HG03103 (cell line): ENCODE measurements around the gene KIF5C.

Experiments
- ATAC-seq: cut with Tn5 transposase; IDR thresholded peaks from one replicate; pipeline ENCODE4 v1.9.1; 2021; ENCODE audit warnings: low read depth; ENCODE audit not compliant: unreplicated experiment

KIF5C gene

DNA sequence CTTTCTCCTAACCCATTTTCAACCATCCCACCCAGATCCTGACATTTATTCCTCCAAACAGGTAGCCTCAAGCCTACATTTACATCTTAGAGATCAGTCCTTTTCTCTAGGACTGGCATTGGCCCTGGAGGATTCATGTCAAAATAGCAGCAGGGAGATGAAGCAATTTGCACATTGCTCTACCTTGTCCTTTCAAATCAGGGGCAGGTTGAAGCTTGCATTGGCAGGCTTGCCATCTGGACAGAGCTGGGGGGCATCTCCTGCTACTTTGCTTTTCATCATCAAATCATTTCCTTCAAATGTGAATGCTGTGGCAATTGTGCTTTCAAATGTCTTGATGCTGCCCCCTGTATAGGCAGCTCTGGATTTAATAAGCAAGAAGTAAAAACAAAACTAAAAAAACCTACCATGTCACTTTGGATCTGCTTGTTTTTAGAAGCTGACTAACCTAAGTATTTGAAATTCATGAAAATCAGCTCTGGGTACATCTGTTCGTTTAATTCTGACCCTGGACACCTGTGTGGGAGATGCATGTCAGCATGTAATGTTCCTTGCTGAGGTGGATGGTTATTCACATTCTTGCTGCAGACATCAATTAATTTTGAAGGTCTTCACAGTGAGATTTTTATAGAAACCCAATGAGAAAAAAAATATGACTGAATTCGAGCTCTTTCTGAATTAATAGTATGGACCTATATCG lies 47.9 kb downstream of the KIF5C start:
- ATAC-seq: no peak

DNA sequence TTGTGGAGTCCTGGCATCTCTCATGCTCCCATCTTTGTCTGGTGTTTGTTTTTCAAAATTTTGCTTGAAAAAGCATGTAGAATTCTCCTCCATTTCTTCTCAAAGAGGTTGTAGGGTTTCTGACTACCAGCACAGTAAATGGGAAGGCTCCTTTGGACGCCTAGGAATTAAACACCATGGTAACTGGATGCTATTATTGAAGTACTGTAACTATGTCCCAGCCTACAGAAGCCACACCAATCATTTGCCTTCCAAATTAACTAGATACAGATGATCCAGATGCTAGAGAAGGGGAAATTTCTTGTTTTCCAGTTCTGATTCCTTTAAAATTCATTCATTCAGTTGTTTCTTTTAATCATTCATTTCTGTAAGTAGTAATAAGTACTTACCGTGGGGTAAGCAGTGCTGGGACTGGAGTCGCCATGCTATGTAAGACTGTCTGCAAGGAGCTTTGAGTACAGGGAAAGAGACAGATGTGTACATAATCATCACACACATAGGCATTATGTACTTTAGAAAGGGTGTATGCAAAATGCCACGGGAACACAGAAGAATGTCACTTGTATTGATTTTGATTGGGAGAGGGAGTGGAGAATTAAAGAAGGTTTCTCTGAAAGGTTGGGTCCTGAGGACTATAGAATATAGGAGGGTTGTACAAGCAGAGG lies 49.6 kb downstream of the KIF5C start:
- no peak for ATAC-seq

DNA sequence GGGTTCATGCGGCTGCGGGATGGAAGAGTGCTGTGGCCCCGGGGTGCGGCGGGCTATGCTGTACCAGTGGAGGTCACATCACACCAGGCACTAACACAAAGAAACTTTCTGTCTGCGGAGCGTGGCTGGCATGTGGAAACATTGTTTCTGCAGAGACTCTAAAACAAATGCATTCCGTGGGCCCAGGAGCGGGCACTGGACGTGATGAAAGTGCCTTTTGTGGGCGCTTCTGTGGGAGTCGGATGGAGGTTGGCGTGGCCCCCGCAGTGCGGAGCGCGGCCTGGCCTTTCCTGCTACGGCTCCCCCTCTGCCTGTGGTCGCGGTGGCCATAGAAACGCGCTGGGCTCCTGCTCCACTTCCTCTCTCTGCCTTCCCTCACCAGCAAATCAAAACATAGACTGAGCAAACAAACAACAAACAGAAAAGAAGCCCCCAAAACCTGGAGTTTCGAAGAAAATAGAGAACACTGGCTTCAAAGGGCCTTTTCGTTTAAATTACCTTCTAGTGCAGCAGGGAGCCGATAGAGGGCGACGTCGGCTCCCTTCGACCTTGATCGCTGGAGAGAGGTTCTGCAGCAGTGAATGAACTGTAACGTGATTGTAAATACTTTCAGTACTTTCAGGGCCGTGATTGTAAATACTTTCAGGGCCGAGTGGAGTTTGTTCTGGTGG lies 51.4 kb downstream of the KIF5C start:
- ATAC-seq: peak; percentile 68

DNA sequence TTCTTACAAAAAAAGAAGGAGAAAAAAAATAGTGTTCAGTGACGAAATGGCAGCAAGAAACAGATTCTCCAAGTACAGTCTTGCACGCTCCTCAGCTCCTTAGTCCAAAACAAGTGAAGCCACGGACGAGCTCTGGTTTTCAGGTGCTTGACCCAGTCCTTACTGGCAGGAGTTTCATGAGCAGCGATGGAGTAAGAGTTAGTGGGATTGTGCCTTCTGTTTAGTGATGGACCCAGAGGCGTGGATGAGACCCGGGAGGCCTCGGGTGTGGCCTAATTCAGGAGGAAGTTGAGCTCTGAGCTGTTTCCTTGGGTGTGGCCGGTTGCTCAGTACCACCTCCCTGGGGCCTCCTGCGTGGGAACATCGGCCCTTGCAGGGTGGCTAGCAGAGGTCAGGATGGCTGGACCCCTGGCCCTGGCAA lies 52.0 kb downstream of the KIF5C start:
- ATAC-seq: peak; percentile 68

DNA sequence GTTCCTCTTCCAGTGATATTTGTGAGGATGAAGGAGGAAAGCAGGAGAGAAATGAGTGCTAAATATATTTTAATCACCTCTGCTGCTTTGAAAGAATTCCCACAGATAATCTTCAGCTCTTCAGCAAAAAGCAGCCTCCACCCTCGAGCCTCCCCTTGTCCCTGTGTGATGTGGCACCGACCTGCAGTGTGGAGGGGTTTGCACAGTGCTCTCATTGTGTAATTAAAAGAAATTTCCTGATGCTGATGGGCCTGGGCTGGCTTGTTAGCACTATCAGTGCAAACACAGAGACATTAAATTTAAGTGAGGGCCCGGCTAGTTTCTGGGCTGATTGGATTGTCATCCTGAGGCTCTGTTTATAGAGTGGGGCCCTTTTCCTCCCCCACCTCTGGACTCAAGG lies 53.4 kb downstream of the KIF5C start:
- ATAC-seq: no peak

DNA sequence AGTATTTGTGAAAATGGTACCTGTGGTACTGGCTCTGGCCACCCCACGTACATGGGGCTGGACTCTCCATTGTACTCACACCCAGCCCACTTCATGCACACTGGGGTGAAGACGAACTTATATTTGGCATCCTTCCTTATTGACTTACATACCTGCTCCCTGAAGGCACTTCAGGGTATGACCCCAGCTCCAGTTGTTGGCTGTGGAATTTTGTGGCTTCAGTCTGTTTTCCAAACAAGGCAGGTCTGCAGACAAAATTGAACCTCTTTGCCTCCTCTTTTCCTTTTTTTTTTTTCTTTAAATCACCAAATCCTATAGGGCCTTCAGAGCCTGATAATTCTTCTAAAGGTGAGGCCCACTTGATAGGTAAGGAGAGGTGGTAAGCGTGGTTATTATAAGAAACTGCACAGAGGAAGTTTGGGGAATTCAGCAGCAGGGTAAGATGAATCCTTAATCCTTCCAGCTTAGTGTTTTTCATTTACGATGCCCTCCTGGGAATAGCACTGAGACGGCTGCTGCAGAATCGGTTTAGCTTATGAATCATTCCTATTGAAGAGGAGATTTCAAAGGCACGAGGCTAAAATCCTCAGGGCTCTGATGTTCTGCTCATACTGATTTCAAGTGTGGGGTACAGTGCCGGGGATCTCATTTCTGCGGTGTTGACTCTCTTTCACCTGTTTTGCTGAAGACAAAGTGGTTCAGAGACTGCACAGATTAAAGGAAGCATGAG lies 55.2 kb downstream of the KIF5C start:
- no peak for ATAC-seq

DNA sequence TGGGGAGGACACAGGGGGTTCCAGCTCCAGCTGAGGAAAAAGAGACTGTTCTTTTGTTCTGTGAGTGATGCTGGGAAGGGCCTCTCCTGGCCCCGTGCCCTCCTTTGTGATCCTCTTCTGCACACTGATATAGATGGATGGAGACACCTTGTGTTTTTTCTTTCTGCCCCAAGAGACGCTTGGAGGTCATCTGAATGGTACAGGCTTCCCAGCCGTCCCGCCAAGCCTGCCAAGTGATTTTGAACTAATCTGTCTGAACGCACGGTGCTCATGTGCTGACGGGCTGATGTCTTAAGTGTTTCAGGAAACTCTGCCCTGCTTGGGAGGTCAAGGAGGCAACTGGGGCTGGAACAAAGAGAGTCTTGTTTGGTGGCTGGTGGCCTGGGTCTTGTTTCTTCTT lies 57.5 kb downstream of the KIF5C start:
- ATAC-seq: no peak

DNA sequence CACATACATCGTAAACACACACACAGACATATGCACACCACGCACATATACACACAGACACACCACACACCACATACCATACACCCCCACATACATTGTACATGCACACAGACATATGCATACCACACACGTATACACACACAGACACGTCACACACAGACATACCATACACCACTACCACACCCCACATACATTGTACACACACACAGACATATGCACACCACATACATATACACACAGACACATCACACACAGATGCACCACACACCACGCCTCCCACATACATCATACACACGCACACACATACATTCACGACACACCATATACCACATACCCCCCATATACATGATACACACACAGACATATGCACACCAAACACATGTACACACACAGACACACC lies 58.4 kb downstream of the KIF5C start:
- ATAC-seq: no peak

DNA sequence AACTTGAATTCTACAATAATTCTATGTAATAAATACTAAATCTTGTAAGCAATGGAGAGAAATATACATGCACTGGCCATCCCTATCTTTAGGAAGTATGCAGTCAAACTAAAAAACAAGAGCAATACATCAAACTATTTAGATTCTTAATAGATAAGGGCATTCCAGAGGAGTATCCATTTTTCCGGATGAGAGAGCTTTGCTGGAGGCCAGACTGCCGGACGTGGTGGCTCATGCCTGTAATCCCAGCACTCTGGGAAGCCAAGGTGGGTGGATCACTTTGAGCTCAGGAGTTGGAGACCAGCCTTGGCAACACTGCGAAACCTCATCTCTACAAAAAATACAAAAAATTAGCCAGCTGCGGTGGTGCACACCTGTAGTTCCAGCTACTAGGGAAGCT lies 60.8 kb downstream of the KIF5C start:
- no peak for ATAC-seq

DNA sequence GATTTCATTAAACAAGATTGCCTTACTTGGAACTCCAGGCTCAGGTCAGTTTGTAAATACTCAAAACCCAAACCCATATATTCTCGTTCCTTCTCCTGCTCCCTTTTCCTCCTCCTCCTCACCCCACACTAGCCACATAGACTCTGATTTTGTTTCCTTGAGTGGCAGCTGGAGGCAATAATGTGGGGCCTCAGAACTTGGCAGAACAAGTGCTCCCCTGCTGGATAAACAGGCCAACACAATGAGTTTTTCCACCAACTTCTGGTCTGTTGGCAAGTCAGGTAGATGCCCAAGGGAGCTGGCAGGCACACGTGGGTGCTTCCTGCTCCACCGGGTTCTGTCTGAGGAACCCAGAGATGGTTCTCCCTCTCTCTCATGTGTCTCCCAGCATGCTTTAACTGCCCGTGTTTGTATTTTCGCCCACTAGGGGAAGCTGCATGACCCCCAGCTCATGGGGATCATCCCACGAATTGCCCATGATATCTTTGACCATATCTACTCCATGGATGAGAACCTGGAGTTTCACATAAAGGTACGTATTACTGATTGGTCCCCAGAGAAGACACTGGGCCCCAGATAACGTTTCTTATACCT lies 61.9 kb downstream of the KIF5C start:
- ATAC-seq: no peak

DNA sequence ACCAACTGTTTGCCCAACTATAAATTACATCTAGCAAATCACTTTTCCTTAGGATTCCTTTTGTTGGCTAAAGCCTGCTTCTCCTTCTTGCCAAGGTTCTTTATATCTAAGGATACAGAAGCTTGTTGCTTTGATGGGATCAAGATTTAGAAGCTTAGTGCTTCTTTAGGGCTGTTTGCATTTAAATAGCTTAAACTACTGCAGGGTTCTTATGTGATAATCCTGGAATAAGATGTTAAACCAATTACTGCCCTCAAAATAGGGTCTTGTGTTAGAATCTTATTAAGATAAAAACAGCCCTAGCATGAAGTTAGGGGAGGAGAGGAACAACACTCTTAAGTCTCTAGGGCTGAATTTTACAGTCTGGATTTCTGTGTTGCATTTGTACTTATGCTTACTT lies 64.2 kb downstream of the KIF5C start:
- ATAC-seq: no peak

DNA sequence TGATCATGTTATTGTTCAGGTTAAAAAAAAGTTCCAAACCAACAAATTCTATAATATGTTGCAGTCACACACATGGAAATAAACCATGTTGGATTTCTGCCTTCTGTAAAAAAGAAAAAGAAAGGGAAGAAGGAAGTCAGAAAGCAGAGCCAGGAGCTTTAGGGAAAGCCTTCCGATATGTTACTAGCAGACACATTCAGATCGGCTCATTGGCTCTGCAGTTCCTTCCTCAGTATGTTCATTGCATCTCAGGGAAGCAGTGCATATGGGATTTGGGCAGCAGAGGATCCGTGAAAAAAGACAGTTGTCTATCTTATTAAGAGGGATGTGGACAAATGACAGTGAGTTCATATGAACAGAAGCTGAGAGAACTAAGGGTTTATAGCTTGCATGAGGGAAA lies 68.1 kb downstream of the KIF5C start:
- no peak for ATAC-seq

DNA sequence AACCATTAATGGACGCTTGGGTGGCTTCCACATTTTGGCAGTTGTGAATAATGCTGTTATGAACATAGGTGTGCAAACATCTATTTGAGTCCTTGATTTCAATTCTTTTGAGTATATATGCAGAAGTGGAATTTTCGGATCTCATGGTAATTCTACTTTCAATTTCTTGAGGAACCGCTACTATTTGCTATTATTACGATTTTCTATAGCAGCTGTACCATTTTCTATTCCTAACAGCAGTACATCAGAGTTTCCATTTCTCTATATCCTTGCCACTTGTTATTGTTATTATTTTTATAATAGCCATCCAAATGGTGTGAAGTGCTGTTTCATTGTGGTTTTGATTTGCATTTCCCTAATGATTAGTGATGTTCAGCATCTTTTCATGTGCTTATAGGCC lies 69.5 kb downstream of the KIF5C start:
- no peak for ATAC-seq

DNA sequence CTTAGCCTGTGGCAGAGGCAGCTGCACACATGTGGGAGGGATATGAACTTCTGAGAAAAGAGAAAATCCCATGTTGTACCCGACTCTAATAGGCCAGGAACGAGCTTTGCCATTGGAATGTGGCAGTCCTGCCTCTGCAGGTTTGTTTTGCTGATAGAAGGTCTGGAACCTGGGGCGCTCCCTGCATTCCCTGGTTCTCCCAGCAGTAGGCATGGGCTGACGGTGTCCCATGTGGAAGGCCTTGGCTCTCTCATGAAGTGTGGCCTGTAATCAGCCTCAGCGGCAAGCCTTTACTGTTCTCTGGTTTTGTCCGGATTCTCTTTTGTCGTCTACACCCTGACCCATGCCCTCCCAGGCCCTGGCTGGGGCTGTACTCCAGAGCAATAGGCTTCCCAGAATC lies 72.3 kb downstream of the KIF5C start:
- ATAC-seq: no peak

DNA sequence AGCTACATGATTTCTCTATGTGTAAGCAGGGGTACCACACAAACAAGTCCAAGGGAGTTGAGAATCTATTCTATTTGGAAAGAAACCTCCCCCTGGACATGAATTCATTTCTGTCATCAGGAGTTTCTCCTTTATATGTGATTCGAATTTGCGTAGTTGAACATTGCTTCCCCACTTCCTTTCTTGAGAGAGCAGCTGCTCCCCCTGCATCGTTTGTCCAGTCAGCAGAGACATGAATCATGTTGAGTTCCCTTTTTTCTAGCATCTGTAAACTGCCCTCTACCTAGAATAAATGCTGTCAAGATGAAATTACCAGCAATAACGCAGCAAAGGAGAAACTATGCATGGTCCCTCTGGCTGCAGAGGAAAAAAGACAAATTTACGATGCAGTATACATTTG lies 73.8 kb downstream of the KIF5C start:
- ATAC-seq: no peak

DNA sequence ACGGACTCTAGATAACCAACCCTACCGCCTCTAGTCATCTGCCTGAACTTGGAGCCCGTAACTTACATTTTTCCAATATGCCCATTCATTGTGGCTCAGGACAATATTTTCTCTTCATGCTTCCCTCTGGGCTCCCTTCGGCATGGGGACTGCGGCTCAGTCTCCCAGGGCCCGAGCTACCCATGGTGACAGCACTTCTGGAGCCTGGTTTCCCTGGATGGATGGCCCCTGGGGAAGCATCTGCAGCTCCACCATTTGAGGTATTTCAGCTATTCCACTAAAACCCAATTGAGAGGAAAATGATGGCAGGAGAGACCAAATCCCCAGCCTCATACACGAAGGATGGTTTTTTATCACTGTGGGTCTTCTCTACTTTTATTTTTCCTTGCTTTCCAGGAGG lies 74.3 kb downstream of the KIF5C start:
- no peak for ATAC-seq

DNA sequence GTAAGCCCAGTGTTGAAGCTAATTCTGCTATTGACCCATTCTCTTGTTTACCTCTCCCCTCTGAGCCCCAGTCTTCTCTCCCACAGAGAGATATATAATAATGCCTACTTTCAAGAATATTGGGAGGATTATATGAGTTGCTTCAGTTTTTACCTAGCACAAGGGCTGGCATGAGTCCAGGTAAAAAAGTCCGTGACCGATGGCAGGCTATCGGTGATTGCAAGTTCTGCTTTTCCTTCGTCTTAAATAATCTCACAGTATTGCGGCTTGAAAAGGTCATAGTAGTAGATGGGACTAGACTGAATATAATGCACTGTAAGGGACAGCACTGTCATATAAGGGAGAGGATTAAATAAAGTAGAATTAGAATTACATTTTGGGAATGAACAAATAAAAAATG lies 77.6 kb downstream of the KIF5C start:
- no peak for ATAC-seq

DNA sequence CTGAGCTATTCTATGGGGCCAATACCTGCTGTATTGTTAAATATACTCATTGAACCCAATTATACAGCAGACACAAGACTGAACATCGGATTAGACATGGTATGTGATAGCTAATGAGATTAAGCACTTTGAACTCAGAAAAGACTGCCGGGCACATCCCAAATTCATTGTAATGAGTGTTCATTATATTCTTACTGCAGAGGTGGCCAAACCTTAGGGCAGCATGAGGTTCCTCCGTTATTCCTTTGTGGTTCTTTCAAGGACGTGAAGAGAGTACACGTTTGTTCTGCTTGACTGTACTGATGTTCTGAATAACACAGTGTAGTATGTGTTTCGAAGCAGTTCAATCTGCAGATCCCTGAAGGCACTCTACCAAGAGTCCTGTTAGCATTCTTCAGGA lies 78.4 kb downstream of the KIF5C start:
- no peak for ATAC-seq

DNA sequence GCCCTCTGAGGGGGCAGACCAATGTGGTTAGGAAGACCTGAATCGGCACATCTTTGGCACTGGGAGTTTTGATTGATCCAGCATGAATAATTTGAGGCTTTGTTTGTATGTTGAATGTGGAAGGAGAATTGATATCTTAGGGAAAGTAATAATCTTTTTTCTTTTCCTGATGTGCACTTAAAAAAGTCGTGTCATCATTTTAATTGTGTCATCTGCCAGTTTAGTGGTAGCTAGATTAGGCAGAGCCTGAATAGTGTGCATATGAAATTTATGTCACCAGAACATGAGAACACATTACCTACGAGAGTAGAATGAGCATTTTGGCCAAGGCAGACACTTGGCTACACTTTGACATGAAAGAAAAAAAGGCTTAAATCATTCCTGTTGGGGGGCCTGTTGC lies 79.5 kb downstream of the KIF5C start:
- ATAC-seq: no peak

DNA sequence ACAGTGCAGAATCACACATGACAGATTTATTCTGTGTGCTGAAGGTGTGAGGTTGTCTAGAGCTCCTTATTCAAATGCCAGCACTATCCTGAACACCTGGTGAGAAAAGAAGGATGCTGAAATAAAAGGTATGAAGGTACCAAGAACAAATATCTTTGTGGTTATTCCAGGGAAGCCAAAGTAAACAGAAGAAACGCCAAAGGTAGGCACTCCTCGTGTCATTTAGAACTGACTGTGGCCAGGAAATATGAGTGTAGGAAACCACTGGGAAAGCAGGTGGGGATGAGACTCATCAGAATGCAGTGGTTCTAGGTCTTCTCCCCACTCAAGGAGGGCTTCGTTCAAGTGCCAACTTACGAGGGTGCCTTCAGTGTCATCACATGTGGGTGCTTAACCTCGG lies 80.8 kb downstream of the KIF5C start:
- ATAC-seq: no peak

DNA sequence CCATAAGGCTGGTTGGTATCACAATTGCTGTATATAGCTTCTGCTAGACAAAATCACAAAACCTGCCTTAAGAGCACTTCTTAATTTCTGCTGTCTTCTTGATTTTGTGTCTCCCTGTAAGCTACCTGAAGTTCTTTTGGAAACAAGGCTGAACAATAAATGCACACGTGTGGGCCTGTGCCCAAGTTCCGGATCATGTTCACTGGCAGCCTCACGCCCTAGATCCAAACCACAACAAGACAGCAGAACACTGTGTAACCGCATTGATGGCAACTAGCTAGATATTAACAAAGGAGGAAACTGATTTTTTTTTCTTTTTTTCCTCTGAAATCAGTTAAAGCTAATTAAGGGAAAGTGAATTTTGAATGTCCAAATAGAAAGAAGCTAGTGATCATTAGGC lies 82.0 kb downstream of the KIF5C start:
- no peak for ATAC-seq
